ENCODE results near the gene MRPL38. TPM values are rescaled to one million over a fixed set of nuclear protein-coding genes. Genes with fewer than 3 reads are reported as not detected.
A peak's percentile ranks its signal among the peaks of the same experiment; 100 is the strongest.

MRPL38 gene
- total RNA-seq, 1 experiment from 2014 or later: 74.5 TPM

DNA sequence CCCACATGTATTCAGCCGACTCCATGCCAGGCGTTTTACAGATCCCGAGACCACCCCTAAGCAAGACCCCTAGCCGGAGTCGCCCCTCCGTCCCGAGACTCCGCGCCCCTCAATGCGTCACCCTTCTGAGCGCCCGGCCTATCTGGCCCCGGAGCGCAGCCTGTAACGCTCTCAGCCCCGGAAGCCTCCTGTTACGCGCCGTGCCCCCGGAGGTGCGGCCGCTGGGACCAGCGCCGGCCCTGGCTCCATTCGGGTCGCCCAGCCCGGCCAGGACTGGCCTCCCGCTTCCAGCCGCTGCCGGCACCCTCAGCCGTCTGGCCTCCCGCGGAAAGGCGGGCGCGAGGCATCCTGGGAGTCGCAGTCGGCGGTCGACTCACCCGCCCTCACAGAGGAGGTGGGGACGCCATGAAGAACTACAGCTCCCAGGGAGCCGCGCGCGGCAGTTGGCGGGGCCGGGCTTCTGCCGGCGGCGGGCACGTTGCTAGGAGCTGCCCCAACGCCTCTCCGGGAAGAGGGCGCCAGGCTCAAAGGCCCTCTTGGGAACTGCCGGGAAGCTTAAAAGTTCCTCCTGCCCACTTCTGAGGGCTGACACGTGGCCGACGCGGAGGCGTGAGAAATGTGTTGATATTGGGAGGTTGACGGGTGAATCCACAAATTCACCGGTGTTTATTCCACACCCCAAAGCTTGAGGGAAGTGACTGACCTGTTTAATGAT lies 36.2 kb upstream of the MRPL38 start, which contains the start of gene FBF1:
Gene FBF1, minus strand, starts transcription at position 316 of the 715 bp plus-strand sequence. CDS start 2,893 bp downstream, outside the sequence.
- Histone ChIP-seq H3K9ac (ENCODE audit: low read length) (peak within 1 kb of the TSS; percentile 93), H3K4me3 (ENCODE audit: low read length) (peak within 1 kb of the TSS; percentile 88), H3F3A (ENCODE audit: low read length, unreplicated experiment) (no peaks in the 10 kb centered on the region), H3K4me1 (ENCODE audit: insufficient read depth, low read length) (peaks cover 11% of the 10 kb centered on the region; the same call in 1 of the 2 replicates), H3K9me3 (ENCODE audit: low read length) (no peaks in the 10 kb centered on the region), H4K20me1 (ENCODE audit: low read length) (no peaks in the 10 kb centered on the region), H3K4me2 (ENCODE audit: low read length) (peak within 1 kb of the TSS; percentile 94), H3K27me3 (ENCODE audit: low read length) (no peaks in the 10 kb centered on the region), H3K79me2 (ENCODE audit: low read length) (0 out of 2 replicates have a peak, but pooled peaks cover 4% of the 10 kb centered on the region), H2AFZ (ENCODE audit: low read length) (peak within 1 kb of the TSS; percentile 92), H3K9me2 (replicated peaks; ENCODE audit: low read length) (no peaks in the 10 kb centered on the region), H3K27ac (ENCODE audit: low read length) (peak within 1 kb of the TSS; percentile 12; the same call in 1 of the 2 replicates), H3K36me3 (ENCODE audit: low read depth, low read length) (peaks cover 4% of the 10 kb centered on the region)
- BruUV-seq (replicated peaks): no TSS peak
- CTCF ChIA-PET: interaction anchor here (0.9 to 1.1 kb wide), 3 partner anchors 19 to 38 kb away, joined by 3 to 4 read pairs (median 4); partner anchors contain the start of genes ACOX1, MRPL38 and TEN1
- intact Hi-C loops (cut with micrococcal nuclease): loop anchor here (1.0 to 2.0 kb wide), 4 partner anchors 18 to 56 kb away; partner anchors contain the start of genes ACOX1 and TEN1
- POLR2A ChIA-PET (ENCODE audit: unreplicated experiment): interaction anchor here (0.6 to 1.1 kb wide), 5 partner anchors 24 to 86 kb away, joined by 3 to 22 read pairs (median 9); partner anchors contain the start of genes ACOX1, MRPL38 and WBP2
- ATAC-seq: peak; percentile 99
- DNase-seq: peak; percentile 98
- TF ChIP-seq EZH2phosphoT487 (IDR thresholded peaks at IDR 0.05; ENCODE audit: borderline replicate concordance, low read length) (no peak), EZH2 (IDR thresholded peaks at IDR 0.05; ENCODE audit: low read length, unreplicated experiment) (no peak), CTCF (conservative IDR thresholded peaks at IDR 0.05; ENCODE audit: low read depth, low read length) (peak; percentile 24; the same call in 1 of the 2 replicates)

DNA sequence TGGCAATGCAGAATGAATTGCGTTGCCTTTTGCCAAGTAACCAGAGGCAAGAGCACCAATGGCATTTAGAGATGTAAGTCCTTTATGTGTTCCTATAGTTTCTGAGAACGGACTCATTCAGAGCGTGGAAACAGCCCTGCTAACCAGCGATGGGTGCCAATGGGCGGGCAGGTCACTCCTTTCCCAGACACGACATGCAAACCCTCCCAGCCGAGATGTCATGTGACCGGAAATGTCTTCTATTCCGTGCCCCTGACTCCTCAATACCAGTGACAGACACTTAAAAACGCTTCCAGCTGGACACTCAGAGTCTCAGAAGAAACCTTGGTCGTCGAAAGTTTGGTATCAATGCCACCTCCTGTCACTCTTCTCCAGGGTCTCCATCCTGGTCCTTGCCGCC lies 33.0 kb upstream of the MRPL38 start:
- ATAC-seq (no peak), DNase-seq (no peak)
- H3K9me2 ChIP-seq (replicated peaks; ENCODE audit: low read length): no peaks in the 10 kb centered on the region
- H3K9me3 ChIP-seq (ENCODE audit: low read length): no peaks in the 10 kb centered on the region
- H3K79me2 ChIP-seq (ENCODE audit: low read length): 0 out of 2 replicates have a peak, but pooled peaks cover 4% of the 10 kb centered on the region
- no peak overlapping the region for H3K27ac ChIP-seq (ENCODE audit: low read length)
- CTCF ChIA-PET: no interaction called here
- peaks cover 11% of the 10 kb centered on the region; the same call in 1 of the 2 replicates for H3K4me1 ChIP-seq (ENCODE audit: insufficient read depth, low read length)
- no peak for TF ChIP-seq CTCF (conservative IDR thresholded peaks at IDR 0.05; ENCODE audit: low read depth, low read length)
- no peak for TF ChIP-seq EZH2phosphoT487 (IDR thresholded peaks at IDR 0.05; ENCODE audit: borderline replicate concordance, low read length)
- TF ChIP-seq EZH2 (IDR thresholded peaks at IDR 0.05; ENCODE audit: low read length, unreplicated experiment): no peak
- no peak overlapping the region for H3K9ac ChIP-seq (ENCODE audit: low read length)
- no peaks in the 10 kb centered on the region for H3K36me3 ChIP-seq (ENCODE audit: low read depth, low read length)
- no peak overlapping the region for H3K4me3 ChIP-seq (ENCODE audit: low read length)
- H4K20me1 ChIP-seq (ENCODE audit: low read length): no peaks in the 10 kb centered on the region
- no TSS peak for BruUV-seq (replicated peaks)
- H3K4me2 ChIP-seq (ENCODE audit: low read length): no peak overlapping the region
- H3K27me3 ChIP-seq (ENCODE audit: low read length): no peaks in the 10 kb centered on the region
- intact Hi-C loops (cut with micrococcal nuclease): no loop called here
- H3F3A ChIP-seq (ENCODE audit: low read length, unreplicated experiment): no peaks in the 10 kb centered on the region
- POLR2A ChIA-PET (ENCODE audit: unreplicated experiment): no interaction called here
- H2AFZ ChIP-seq (ENCODE audit: low read length): no peak overlapping the region

DNA sequence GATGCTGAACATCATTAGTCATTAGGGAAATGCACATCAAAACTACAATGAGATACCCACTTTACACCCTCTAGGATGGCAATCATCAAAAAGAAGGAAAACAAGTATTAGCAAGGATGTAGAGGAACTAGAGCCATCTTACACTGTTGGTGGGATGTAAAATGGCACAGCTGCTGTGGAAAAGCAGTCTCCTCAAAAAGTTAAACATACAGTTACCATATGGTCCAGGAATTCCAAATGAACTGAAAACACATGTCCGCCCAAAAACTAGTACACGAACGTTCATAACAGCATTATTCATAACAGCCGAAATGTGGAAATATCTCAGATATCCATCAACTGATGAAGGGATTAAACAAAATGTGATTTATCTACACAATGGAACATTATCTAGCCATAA lies 29.1 kb upstream of the MRPL38 start:
- BruUV-seq (replicated peaks): no TSS peak
- no peak overlapping the region for H3K9ac ChIP-seq (ENCODE audit: low read length)
- no peak overlapping the region for H2AFZ ChIP-seq (ENCODE audit: low read length)
- H3K4me1 ChIP-seq (ENCODE audit: insufficient read depth, low read length): no peaks in the 10 kb centered on the region
- no peaks in the 10 kb centered on the region for H3K79me2 ChIP-seq (ENCODE audit: low read length)
- DNase-seq: no peak
- H3K9me3 ChIP-seq (ENCODE audit: low read length): no peaks in the 10 kb centered on the region
- ChIA-PET POLR2A (ENCODE audit: unreplicated experiment) (no interaction called here), CTCF (no interaction called here)
- no peak for ATAC-seq
- H3K27me3 ChIP-seq (ENCODE audit: low read length): no peaks in the 10 kb centered on the region
- no peak overlapping the region for H3K4me3 ChIP-seq (ENCODE audit: low read length)
- no peaks in the 10 kb centered on the region for H4K20me1 ChIP-seq (ENCODE audit: low read length)
- TF ChIP-seq CTCF (conservative IDR thresholded peaks at IDR 0.05; ENCODE audit: low read depth, low read length) (no peak), EZH2phosphoT487 (IDR thresholded peaks at IDR 0.05; ENCODE audit: borderline replicate concordance, low read length) (no peak), EZH2 (IDR thresholded peaks at IDR 0.05; ENCODE audit: low read length, unreplicated experiment) (no peak)
- H3K27ac ChIP-seq (ENCODE audit: low read length): no peak overlapping the region
- H3K9me2 ChIP-seq (replicated peaks; ENCODE audit: low read length): no peaks in the 10 kb centered on the region
- intact Hi-C loops (cut with micrococcal nuclease): no loop called here
- no peak overlapping the region for H3K4me2 ChIP-seq (ENCODE audit: low read length)
- no peaks in the 10 kb centered on the region for H3F3A ChIP-seq (ENCODE audit: low read length, unreplicated experiment)
- H3K36me3 ChIP-seq (ENCODE audit: low read depth, low read length): no peaks in the 10 kb centered on the region
